ENCODE results near the gene CTSK.
"Not testable (repeated sequence)": the region's sequence is repeated elsewhere in the genome, so short reads cannot be mapped to it uniquely, and the experiment has no call there.

The CTSK gene

DNA sequence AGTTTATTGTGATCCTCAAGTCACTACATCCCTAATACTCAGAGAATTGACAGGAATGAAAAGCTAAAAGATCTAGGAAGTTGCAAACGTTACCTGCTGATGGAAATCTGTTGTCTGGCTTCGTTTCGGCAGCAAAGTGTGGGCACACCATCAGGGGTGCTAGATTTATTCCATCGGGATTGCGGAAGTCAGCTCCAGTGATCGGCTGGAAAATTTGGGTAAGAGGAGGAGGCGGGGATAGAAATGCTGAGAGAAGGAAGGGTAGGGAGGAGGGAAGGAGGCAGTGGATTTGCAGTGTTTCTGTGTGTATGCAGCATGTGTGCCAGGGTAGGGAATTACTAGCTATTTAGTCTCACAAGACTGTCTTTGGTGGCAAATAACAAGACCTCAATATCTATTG lies at the start of gene CTSK:
CTSK (minus strand) TSS at position 140 of the 400 bp plus-strand sequence. CDS start 1,455 bp downstream, outside the sequence.
- no peak for DNase-seq (ENCODE audit: low read depth)

- not testable (repeated sequence) for DNase-seq (ENCODE audit: low read depth)
Measured at GRCh38 chr1:150852734-150853133, 44.7 kb upstream of the CTSK start.

DNA sequence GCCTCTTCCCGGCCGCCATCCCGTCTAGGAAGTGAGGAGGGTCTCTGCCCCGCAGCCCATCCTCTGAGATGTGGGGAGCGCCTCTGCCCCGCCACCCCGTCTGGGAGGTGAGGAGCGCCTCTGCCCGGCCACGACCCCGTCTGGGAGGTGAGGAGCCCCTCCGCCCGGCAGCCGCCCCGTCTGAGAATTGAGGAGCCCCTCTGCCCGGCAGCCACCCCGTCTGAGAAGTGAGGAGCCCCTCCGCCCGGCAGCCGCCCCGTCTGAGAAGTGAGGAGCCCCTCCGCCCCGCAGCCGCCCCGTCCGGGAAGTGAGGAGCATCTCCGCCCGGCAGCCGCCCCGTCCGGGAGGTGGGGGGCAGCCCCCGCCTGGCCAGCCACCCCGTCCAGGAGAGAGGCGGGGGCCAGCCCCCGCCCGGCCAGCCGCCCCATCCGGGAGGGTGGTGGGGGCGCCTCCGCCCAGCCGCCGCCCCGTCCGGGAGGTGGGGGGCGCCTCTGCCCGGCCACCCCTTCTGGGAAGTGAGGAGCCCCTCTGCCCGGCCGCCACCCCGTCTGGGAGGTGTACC lies 42.8 kb upstream of the CTSK start:
- DNase-seq (ENCODE audit: low read depth) = not testable (repeated sequence)

DNA sequence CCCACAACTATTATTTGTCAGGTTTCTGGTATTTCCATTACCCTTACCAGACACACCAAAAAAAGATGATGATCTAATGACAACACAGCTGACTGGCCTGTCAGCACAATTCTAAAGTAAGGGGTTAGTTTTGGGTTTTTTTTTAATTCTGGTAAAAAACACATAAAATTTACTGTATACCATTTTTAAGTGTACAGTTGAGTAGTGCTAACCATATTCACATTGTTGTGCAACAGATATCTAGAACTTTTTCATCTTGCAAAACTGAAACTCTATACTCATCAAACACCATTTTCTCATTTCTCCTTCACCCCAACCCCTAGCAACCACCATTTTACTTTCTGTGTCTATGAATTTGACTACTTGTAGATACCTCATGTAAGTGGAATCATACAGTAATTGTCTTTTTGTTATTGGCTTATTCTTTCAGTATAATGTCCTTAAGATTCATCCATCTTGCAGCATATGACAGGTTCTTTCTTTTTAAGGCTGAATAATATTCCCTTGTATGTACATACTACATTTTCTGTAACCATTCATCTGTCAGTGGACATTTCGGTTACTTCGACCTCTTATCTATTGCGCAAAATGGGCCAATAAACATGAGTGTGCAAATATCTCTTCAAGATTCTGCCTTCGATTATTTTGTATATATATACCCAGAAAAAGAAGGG lies 38.5 kb upstream of the CTSK start:
- no peak for DNase-seq (ENCODE audit: low read depth)

GRCh38 chr1:150843474-150843873 lies 35.4 kb upstream of the CTSK start:
- no peak for DNase-seq (ENCODE audit: low read depth)

DNA sequence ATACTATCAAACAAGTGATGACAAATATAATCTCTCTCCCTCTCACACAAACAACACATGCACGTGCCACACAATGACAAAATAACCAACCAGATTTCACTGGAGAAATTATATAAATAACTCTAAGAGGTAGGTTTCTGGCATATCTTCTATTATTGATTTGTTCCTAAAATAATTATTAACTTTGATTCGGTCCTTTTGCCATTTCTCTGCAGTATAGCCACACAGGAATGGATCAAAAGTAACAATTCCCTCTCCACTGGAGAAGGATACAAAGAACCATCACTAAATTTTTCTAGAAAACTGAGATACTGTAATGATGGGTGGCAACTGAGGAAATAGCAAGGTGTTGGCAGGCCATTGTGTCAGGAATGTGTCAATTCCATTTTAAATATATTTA lies 34.9 kb upstream of the CTSK start:
- no peak for DNase-seq (ENCODE audit: low read depth)

- no peak for DNase-seq (ENCODE audit: low read depth)
Measured at GRCh38 chr1:150842343-150842742, 34.3 kb upstream of the CTSK start.

GRCh38 chr1:150841626-150842025 lies 33.6 kb upstream of the CTSK start:
- DNase-seq (ENCODE audit: low read depth) = no peak

GRCh38 chr1:150840850-150841249 lies 32.8 kb upstream of the CTSK start:
- not testable (repeated sequence) for DNase-seq (ENCODE audit: low read depth)

GRCh38 chr1:150836129-150836773 lies 28.2 kb upstream of the CTSK start:
- DNase-seq (ENCODE audit: low read depth) = no peak

DNA sequence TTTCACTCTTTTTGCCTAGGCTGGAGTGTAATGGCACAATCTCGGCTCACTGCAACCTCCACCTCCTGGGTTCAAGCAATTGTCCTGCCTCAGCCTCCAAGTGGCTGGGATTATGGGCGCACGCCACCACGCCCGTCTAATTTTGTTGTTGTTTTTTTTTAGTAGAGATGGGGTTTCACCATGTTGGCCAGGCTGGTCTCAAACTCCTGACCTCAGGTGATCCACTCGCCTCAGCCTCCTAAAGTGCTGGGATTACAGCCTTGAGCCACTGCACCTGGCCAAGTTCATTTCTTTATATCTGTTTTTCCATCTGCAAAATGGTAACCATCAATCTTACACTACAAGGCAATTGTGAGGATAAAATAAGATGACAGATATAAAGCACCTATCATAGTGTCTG lies 25.9 kb upstream of the CTSK start:
- not testable (repeated sequence) for DNase-seq (ENCODE audit: low read depth)

DNA sequence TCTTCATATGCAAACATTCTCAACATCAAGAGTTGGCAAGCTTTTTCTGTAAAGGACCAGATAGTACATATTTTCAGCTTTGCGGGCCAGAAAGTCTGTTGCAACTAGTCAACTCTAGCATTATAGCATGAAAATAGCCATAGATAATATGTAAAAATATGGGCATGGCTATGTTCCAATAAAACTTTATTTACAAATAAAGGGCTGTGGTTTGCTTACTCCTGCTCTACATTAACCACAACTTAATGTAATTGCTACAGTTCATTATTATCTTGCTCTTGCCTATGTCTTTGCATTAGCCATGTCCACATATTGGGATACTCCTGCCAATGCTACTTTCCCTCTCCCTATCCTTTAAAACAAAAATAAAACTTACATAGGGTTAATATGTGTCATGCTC lies 24.5 kb upstream of the CTSK start:
- no peak for DNase-seq (ENCODE audit: low read depth)

DNA sequence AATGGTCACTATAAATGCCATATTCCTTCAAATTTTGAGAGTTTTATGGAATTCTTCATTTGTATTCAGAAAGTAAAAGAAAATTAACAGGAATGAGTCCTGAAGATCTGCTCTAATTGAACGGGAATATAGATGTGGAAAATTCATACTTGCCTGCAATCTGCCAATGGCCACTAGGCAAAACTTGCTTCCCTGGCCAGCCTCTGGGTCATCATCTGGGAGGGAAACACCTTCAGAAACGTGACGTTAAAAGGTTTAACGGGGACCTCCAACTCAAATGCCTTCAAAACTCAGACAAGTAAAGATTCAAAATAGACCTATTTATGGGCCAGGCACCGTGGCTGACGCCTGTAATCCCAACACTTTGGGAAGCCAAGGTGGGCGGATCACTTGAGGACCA lies 21.7 kb upstream of the CTSK start:
- DNase-seq (ENCODE audit: low read depth) = no peak

GRCh38 chr1:150826299-150826698 lies 18.2 kb upstream of the CTSK start:
- DNase-seq (ENCODE audit: low read depth) = no peak

DNA sequence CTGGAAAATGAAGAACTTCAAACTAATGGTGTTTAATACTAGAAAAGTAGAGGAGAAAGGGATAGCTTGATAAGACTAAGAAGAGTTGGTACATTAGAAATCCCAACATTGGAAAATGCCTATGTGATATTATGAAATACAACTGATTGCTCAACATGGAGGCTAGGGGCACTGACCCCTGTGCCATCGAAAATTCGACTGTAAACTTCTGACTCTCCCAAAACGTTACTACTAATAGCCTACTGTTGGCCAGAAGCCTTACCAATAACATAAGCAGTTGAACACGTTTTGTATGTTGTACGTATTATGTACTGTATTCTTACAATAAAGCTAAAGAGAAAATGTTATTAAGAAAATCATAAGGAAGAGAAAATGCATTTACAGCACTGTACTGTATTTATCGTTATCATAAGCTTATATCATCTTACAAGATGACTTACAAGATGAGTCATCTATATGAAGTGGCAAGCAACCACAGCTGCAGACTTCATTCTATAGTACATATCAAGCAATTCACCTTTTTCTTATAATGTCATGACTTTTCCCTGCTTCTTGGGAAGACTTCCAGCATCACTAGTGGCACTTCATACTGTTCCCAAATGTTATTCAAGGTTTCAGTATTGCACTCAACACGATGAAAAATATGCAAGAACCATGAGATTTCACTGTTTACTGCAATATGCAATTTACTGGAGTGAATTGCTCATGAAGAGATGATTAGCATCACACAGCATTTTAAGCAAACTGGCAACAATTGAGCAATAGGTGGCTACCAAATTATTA lies 12.9 kb upstream of the CTSK start:
- no peak for DNase-seq (ENCODE audit: low read depth)

GRCh38 chr1:150815871-150816270 lies 7.8 kb upstream of the CTSK start:
- DNase-seq (ENCODE audit: low read depth) = no peak

- peak; percentile 0 for DNase-seq (ENCODE audit: low read depth)
Measured at GRCh38 chr1:150813028-150813707, 5.1 kb upstream of the CTSK start.

GRCh38 chr1:150810958-150811659 lies 3.0 kb upstream of the CTSK start:
- DNase-seq (ENCODE audit: low read depth) = no peak

GRCh38 chr1:150809651-150810050 lies 1.6 kb upstream of the CTSK start:
- no peak for DNase-seq (ENCODE audit: low read depth)

GRCh38 chr1:150808846-150809245 lies 786 bp upstream of the CTSK start:
- no peak for DNase-seq (ENCODE audit: low read depth)

DNA sequence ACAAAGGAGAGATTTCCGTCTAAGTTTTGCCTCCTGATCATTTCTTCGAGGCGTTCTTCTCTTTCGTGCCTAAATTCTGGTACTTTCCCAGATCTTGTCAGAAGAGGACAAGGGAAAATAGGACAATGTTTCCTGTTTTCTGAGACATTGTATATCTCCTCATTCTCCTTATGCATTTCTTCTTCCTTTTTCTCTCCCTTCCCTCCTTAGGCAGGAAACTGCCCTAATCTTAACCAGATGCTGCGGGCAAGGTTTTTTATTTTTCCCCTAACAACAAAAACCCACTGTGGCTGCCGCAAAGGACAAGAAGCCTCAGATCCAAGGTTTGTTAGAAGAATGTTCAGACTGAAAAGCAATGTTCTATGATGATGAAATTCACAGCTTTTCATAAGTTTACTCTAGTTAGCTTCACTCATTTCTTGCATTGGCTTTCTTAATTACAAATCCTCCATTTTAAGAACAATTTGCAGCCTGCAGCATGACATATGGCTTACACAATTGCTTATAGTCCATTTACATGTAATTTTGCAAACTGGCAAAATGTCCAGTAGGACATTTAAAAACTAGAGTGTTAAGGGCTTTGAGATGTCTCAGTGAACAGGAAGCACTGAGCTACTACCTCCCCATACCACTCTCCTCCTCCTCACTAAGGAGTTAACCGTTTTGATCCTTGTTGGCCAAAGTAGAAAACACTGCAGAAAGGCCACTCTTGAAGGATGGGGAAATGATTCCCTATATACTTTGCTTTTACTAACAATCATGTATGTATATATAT lies 624 bp downstream of the CTSK start:
- DNase-seq (ENCODE audit: low read depth) = no peak

Measured in stimulated activated CD4-positive, alpha-beta T cell treated with anti-CD3 and anti-CD28 coated beads, Interleukin-2, amount 100 ng/mL, for 4 hours (primary cell).